Mesenchymal stem cell (in vitro differentiated cells and primary cell): Measurements from ENCODE around the gene PRRC2A.
A peak's percentile ranks its signal among the peaks of the same experiment; 100 is the strongest.

Experiments
- DNase-seq: peaks from one replicate; pipeline ENCODE4 v3.0.0-alpha.2; 2013
- H2AFZ ChIP-seq: one replicate; pipeline ENCODE4 v1.6.1; 2013; ENCODE audit warnings: low read depth, mild to moderate bottlenecking, control low read depth, inconsistent platforms, low read length, moderate library complexity
- H2AK5ac ChIP-seq: 2 replicates; pipeline ENCODE4 v1.6.1; 2013; ENCODE audit warnings: low read length, moderate library complexity, mild to moderate bottlenecking, inconsistent platforms; ENCODE audit not compliant: severe bottlenecking
- H2BK120ac ChIP-seq: one replicate; pipeline ENCODE4 v1.6.1; 2013; ENCODE audit warnings: low read depth, mild to moderate bottlenecking, inconsistent platforms, low read length, moderate library complexity
- H2BK12ac ChIP-seq, 2 experiments: one replicate each; pipeline ENCODE4 v1.6.1; 2013; ENCODE audit warnings: inconsistent platforms in 2 of 2, low read length in 2 of 2, mild to moderate bottlenecking in 2 of 2, moderate library complexity in 2 of 2, control low read depth in 1 of 2
- H2BK15ac ChIP-seq: one replicate; pipeline ENCODE4 v1.6.1; 2013; ENCODE audit warnings: mild to moderate bottlenecking, low read depth, inconsistent platforms; ENCODE audit not compliant: poor library complexity, severe bottlenecking
- H2BK5ac ChIP-seq: 2 replicates; pipeline ENCODE4 v1.6.1; 2013; ENCODE audit warnings: low read depth, mild to moderate bottlenecking, low read length, control low read depth, inconsistent platforms; ENCODE audit not compliant: poor library complexity, severe bottlenecking
- H3K14ac ChIP-seq, 2 experiments: one replicate each; pipeline ENCODE4 v1.6.1; 2013; ENCODE audit warnings: inconsistent platforms in 2 of 2, low read length in 2 of 2, control low read depth in 1 of 2, mild to moderate bottlenecking in 1 of 2, moderate library complexity in 1 of 2
- H3K18ac ChIP-seq, 2 experiments: one replicate each; pipeline ENCODE4 v1.6.1; 2013; ENCODE audit warnings: inconsistent platforms in 2 of 2, low read length in 2 of 2, control low read depth in 1 of 2, low read depth in 1 of 2, mild to moderate bottlenecking in 1 of 2
- H3K23ac ChIP-seq, 2 experiments: one replicate each; pipeline ENCODE4 v1.6.1; 2013; ENCODE audit warnings: inconsistent platforms in 2 of 2, low read length in 2 of 2, mild to moderate bottlenecking in 2 of 2, moderate library complexity in 2 of 2, control low read depth in 1 of 2
- H3K27ac ChIP-seq: 2 replicates; pipeline ENCODE4 v1.5.1; 2013; ENCODE audit warnings: mild to moderate bottlenecking, moderate library complexity, low read length, control low read depth, inconsistent platforms; ENCODE audit not compliant: poor library complexity, severe bottlenecking
- H3K27me3 ChIP-seq, 2 experiments: 2 replicates each; pipeline versions ENCODE4 v1.6.1 to v1.7.0; 2013; ENCODE audit warnings: low read length in 2 of 2, mild to moderate bottlenecking in 2 of 2, moderate library complexity in 2 of 2, control low read depth in 1 of 2, inconsistent platforms in 1 of 2; ENCODE audit not compliant: control insufficient read depth in 1 of 2, insufficient read depth in 1 of 2
- H3K36me3 ChIP-seq, 2 experiments: 2 replicates each; pipeline versions ENCODE4 v1.6.1 to v1.7.0; 2013; ENCODE audit warnings: low read length in 2 of 2, control low read depth in 1 of 2, inconsistent platforms in 1 of 2, low read depth in 1 of 2, mild to moderate bottlenecking in 1 of 2; ENCODE audit not compliant: insufficient read depth in 2 of 2, control insufficient read depth in 1 of 2
- H3K4ac ChIP-seq, 2 experiments: one replicate each; pipeline ENCODE4 v1.6.1; 2013; ENCODE audit warnings: inconsistent platforms in 2 of 2, low read length in 2 of 2, mild to moderate bottlenecking in 2 of 2, moderate library complexity in 2 of 2, control low read depth in 1 of 2, low read depth in 1 of 2
- H3K4me1 ChIP-seq: 2 replicates; pipeline ENCODE4 v1.6.1; 2013; ENCODE audit warnings: low read depth, low read length, control low read depth; ENCODE audit not compliant: control insufficient read depth, insufficient read depth
- H3K4me2 ChIP-seq: 2 replicates; pipeline ENCODE4 v1.6.1; 2013; ENCODE audit warnings: low read length, mild to moderate bottlenecking, inconsistent platforms; ENCODE audit not compliant: poor library complexity, severe bottlenecking
- H3K4me3 ChIP-seq, 2 experiments: 2 replicates each; pipeline versions ENCODE4 v1.5.1 to v1.7.0; 2013; ENCODE audit warnings: low read length in 2 of 2, mild to moderate bottlenecking in 2 of 2, control low read depth in 1 of 2, low read depth in 1 of 2; ENCODE audit not compliant: insufficient read depth in 1 of 2
- H3K79me1 ChIP-seq: replicated peaks from 2 replicates; pipeline ENCODE4 v1.6.1; 2013; ENCODE audit warnings: mild to moderate bottlenecking, control low read depth, low read length, inconsistent platforms; ENCODE audit not compliant: poor library complexity, severe bottlenecking
- H3K9ac ChIP-seq: 2 replicates; pipeline ENCODE4 v1.7.0; 2013; ENCODE audit warnings: mild to moderate bottlenecking, low read length, moderate library complexity
- H3K9me3 ChIP-seq: 2 replicates; pipeline ENCODE4 v1.7.0; 2013; ENCODE audit warnings: mild to moderate bottlenecking, low read length; ENCODE audit not compliant: control insufficient read depth
- H4K8ac ChIP-seq: one replicate; pipeline ENCODE4 v1.6.1; 2013; ENCODE audit warnings: inconsistent platforms, mild to moderate bottlenecking, low read length, moderate library complexity
- H4K91ac ChIP-seq: one replicate; pipeline ENCODE4 v1.6.1; 2013; ENCODE audit warnings: mild to moderate bottlenecking, low read length, inconsistent platforms
- WGBS: methylation state at CpG from one replicate; pipeline ENCODE4 v1.1.7; 2013; ENCODE audit warnings: mixed read lengths; 5-methylcytosine and 5-hydroxymethylcytosine counted together

The PRRC2A gene

DNA sequence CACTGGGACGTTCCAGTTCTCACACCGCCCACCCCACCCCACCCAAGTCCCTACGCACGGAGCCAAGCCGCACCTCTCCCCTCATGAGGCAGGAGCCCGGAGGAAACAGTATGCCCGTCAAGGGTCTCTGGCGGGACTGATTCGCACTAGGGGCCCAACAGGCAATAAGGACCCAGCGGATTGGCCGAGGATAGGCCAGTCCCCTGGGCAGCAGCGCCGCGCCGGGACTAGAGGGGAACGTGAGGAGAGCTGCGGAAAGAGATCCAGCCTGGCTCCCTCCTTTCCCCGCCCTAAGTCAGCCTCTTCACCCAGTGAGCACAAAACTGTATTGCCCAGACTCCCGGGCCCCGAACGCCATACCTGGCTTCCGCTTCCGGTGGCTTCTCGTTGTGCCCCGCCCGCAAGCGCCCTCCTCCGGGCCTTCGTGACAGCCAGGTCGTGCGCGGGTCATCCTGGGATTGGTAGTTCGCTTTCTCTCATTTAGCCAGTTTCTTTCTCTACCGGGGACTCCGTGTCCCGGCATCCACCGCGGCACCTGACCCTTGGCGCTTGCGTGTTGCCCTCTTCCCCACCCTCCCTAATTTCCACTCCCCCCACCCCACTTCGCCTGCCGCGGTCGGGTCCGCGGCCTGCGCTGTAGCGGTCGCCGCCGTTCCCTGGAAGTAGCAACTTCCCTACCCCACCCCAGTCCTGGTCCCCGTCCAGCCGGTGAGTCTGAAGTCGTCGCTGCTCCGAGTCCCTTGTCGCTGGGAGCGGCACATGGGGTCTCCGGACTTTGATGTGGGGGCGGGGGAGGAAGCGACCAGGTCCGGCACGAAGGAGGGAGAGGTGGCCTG, 45.2 kb downstream of the PRRC2A start, which contains the start of gene CSNK2B:
CSNK2B (plus strand) TSS at position 580 of the 836 bp plus-strand sequence. CDS start 752 bp downstream, outside the sequence.
- Histone ChIP-seq H2BK12ac (peak within 1 kb of the TSS in 1 of 2 experiments; percentile 21), H3K23ac (peak within 1 kb of the TSS; percentile 38 to 86), H3K9me3 (no peaks in the 10 kb centered on the region), H4K8ac (peak within 1 kb of the TSS; percentile 99), H3K18ac (peak within 1 kb of the TSS; percentile 96 to 99), H3K4me2 (peak within 1 kb of the TSS; percentile 90), H4K91ac (peak within 1 kb of the TSS; percentile 95), H2AK5ac (peak within 1 kb of the TSS; percentile 64), H2AFZ (peak within 1 kb of the TSS; percentile 74), H3K14ac (peak within 1 kb of the TSS in 1 of 2 experiments; percentile 90), H2BK5ac (peak within 1 kb of the TSS; percentile 81), H3K4me1 (peaks cover 22% of the 10 kb centered on the region), H3K36me3 (peaks cover 51 to 61% of the 10 kb centered on the region in 2 experiments), H2BK120ac (peak within 1 kb of the TSS; percentile 19), H3K4ac (peak within 1 kb of the TSS; percentile 94), H3K27me3 (no peaks in the 10 kb centered on the region), H3K79me1 (peaks cover 36% of the 10 kb centered on the region), H3K27ac (peak within 1 kb of the TSS; percentile 89), H3K9ac (peak within 1 kb of the TSS; percentile 97), H2BK15ac (peak within 1 kb of the TSS; percentile 88), H3K4me3 (peak within 1 kb of the TSS; percentile 97 to 99)
- WGBS: 0% methylated on average over 53 of the region's 63 CpGs
- peak; percentile 98 for DNase-seq

DNA sequence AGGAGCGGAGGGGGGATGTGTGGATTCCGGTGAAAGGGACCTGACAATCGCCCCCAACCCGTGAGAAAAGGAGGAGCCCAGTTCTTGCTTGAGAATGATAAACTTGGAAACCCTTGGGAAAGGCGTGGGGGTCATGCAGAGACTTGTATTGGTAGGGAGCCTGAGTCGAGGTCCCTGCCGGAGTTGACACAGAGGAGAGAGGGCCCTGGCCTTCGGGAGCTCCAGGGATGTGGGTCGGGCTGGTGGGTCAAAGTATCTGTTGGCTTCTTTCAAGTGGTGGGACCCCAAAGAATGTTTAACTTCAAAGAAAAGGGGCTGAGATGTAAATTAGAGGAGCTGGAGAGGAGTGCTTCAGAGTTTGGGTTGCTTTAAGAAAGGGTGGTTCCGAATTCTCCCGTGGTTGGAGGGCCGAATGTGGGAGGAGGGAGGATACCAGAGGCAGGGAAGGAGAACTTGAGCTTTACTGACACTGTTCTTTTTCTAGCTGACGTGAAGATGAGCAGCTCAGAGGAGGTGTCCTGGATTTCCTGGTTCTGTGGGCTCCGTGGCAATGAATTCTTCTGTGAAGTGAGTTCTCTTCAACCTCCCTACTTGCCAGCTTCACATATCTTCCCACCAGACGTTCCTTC, 45.9 kb downstream of the PRRC2A start:
- no peaks in the 10 kb centered on the region for H3K9me3 ChIP-seq
- no peaks in the 10 kb centered on the region for H3K27me3 ChIP-seq
- peak overlapping the region; percentile 81 for H2BK5ac ChIP-seq
- peaks cover 39% of the 10 kb centered on the region for H3K79me1 ChIP-seq
- peak overlapping the region; percentile 94 for H3K4ac ChIP-seq
- H2AFZ ChIP-seq: peak overlapping the region; percentile 73
- peak; percentile 27 for DNase-seq
- peak overlapping the region; percentile 99 for H4K8ac ChIP-seq
- H3K36me3 ChIP-seq: peaks cover 58 to 69% of the 10 kb centered on the region in 2 experiments
- no peak overlapping the region for H2BK120ac ChIP-seq
- peak overlapping the region; percentile 97 to 99 for H3K4me3 ChIP-seq
- peak overlapping the region; percentile 73 for H3K27ac ChIP-seq
- H2BK15ac ChIP-seq: peak overlapping the region; percentile 88
- H3K14ac ChIP-seq: peak overlapping the region in 1 of 2 experiments; percentile 87
- peak overlapping the region; percentile 97 for H3K9ac ChIP-seq
- peak overlapping the region; percentile 84 for H3K4me2 ChIP-seq
- H3K18ac ChIP-seq: peak overlapping the region; percentile 96 to 99
- no peak overlapping the region for H2BK12ac ChIP-seq
- H4K91ac ChIP-seq: peak overlapping the region; percentile 95
- peak overlapping the region; percentile 38 to 86 for H3K23ac ChIP-seq
- peaks cover 18% of the 10 kb centered on the region for H3K4me1 ChIP-seq
- WGBS: 9% methylated on average over 15 of the region's 15 CpGs
- H2AK5ac ChIP-seq: peak overlapping the region; percentile 64

DNA sequence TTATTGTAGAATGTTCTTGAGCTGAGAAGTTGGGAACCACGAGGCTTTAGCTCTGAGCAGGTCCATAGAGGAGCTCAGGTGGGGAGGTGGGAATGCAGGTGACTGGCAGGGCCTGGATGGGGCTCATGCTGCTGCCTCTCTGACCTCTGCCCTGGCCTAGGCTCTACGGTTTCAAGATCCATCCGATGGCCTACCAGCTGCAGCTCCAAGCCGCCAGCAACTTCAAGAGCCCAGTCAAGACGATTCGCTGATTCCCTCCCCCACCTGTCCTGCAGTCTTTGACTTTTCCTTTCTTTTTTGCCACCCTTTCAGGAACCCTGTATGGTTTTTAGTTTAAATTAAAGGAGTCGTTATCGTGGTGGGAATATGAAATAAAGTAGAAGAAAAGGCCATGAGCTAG, 49.2 kb downstream of the PRRC2A start, which contains the start of gene LY6G5B:
LY6G5B (plus strand) TSS at position 301 of the 400 bp plus-strand sequence. CDS start 975 bp downstream, outside the sequence.
- no peak within 1 kb of the TSS for H3K27ac ChIP-seq
- H3K9me3 ChIP-seq: no peaks in the 10 kb centered on the region
- H3K4ac ChIP-seq: no peak within 1 kb of the TSS
- H3K36me3 ChIP-seq: peaks cover 68 to 75% of the 10 kb centered on the region in 2 experiments
- no peak within 1 kb of the TSS for H4K91ac ChIP-seq
- H4K8ac ChIP-seq: no peak within 1 kb of the TSS
- no peak within 1 kb of the TSS for H2AK5ac ChIP-seq
- H3K23ac ChIP-seq: no peak within 1 kb of the TSS
- H2BK15ac ChIP-seq: no peak within 1 kb of the TSS
- H3K18ac ChIP-seq: no peak within 1 kb of the TSS
- H3K4me1 ChIP-seq: peaks cover 4% of the 10 kb centered on the region
- no peak within 1 kb of the TSS for H3K9ac ChIP-seq
- no peak within 1 kb of the TSS for H2BK12ac ChIP-seq
- H3K79me1 ChIP-seq: peaks cover 35% of the 10 kb centered on the region
- H2BK120ac ChIP-seq: no peak within 1 kb of the TSS
- H3K4me3 ChIP-seq: no peak within 1 kb of the TSS
- no peak for DNase-seq
- no peak within 1 kb of the TSS for H2AFZ ChIP-seq
- H3K4me2 ChIP-seq: no peak within 1 kb of the TSS
- no peak within 1 kb of the TSS for H3K14ac ChIP-seq
- H3K27me3 ChIP-seq: no peaks in the 10 kb centered on the region
- 88% methylated on average over 8 of the region's 8 CpGs for WGBS
- H2BK5ac ChIP-seq: no peak within 1 kb of the TSS
